MM.1S (cell line): ENCODE results near the gene SLC2A10.

Experiments used
- EZH2 ChIP-seq: fragments of 300-600 bp; sonication (generic); optimal IDR thresholded peaks from 2 replicates; pipeline ENCODE3; 2017; ENCODE audit warnings: low read depth, mild to moderate bottlenecking, antibody characterized with exemption, low read length, mixed read lengths
- EZH2phosphoT487 ChIP-seq: fragments of 300-600 bp; sonication (generic); IDR thresholded peaks from 2 replicates; pipeline ENCODE4 v1.6.1; 2018; ENCODE audit warnings: antibody characterized with exemption, low read length
- TF ChIP-seq, protein P1 (sequence below): fragments of 300-600 bp; sonication (generic); IDR thresholded peaks from 2 replicates; pipeline ENCODE4 v1.5.1; 2016; ENCODE audit warnings: antibody characterized with exemption, low read length, mixed read lengths

DNA sequence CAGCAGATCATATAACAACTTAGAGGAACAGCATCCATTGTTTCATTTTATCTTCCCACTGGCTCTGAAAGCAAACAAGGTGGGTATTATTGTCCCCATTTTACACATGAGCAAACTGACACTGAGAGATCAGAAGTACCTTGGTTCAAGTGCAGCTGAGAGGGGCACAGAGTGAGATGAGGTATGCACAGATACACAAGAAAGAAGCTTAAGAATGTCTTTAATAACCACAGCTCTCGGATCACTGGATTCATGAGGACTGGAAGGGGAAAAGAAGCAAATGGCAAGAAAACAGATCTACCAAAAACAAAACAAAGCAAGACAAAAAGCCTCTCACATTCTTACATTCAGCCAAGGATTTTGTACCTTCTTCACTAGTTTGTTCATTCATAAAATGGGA is 10.6 kb downstream of the SLC2A10 start:
- TF ChIP-seq, protein P1, sequence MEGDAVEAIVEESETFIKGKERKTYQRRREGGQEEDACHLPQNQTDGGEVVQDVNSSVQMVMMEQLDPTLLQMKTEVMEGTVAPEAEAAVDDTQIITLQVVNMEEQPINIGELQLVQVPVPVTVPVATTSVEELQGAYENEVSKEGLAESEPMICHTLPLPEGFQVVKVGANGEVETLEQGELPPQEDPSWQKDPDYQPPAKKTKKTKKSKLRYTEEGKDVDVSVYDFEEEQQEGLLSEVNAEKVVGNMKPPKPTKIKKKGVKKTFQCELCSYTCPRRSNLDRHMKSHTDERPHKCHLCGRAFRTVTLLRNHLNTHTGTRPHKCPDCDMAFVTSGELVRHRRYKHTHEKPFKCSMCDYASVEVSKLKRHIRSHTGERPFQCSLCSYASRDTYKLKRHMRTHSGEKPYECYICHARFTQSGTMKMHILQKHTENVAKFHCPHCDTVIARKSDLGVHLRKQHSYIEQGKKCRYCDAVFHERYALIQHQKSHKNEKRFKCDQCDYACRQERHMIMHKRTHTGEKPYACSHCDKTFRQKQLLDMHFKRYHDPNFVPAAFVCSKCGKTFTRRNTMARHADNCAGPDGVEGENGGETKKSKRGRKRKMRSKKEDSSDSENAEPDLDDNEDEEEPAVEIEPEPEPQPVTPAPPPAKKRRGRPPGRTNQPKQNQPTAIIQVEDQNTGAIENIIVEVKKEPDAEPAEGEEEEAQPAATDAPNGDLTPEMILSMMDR: no peak
- no peak for TF ChIP-seq EZH2phosphoT487
- TF ChIP-seq EZH2: no peak
